Activated CD4-positive, CD25-positive, alpha-beta regulatory T cell (primary cell): ENCODE results near the gene BANP.
"Not testable (repeated sequence)": the region's sequence is repeated elsewhere in the genome, so short reads cannot be mapped to it uniquely, and the experiment has no call there.

Experiments
- DNase-seq, 4 experiments: peaks; one replicate each; lab custom pipeline; 2025; lab: John Stamatoyannopoulos, UW

Gene BANP

DNA sequence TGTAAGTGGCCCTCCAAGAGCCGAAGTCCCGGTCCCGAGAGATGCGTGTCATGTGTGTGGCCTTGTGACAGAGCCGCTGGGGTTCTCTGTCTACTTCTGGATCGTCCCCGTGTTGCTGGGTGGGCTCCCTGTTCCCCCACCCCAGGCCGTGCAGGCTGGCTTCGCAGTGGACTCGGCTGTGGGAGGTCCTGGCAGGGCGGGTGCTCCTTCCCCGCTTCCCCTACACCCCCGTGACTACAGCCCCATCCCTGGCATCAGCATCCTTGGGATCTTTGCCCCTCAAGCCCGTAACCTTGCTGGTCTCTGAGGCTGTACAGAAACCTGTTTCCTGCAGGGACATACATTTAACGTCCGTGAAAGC, 136.3 kb downstream of the BANP start:
- no peak for DNase-seq

DNA sequence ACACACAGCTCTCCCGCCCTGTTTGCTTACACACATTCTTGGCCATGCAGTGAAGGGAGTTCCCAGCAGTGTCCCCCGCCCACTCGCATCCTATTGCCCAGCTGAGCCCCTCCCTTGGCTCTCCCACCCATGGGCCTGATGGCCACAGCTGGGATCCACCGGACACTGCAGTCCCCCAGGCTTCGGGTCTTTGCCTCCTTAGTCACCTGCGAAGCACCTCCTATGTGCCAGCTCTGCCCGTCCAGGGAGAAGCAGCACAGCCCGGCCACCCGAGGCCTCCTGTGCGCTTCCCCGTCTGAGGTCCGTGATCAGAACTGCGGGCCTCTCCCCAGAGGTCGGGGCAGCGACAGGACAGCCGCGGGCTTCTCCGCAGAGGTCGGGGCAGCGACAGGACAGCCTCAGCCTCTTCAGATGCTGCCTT, 136.9 kb downstream of the BANP start:
- DNase-seq, result no peak

DNA sequence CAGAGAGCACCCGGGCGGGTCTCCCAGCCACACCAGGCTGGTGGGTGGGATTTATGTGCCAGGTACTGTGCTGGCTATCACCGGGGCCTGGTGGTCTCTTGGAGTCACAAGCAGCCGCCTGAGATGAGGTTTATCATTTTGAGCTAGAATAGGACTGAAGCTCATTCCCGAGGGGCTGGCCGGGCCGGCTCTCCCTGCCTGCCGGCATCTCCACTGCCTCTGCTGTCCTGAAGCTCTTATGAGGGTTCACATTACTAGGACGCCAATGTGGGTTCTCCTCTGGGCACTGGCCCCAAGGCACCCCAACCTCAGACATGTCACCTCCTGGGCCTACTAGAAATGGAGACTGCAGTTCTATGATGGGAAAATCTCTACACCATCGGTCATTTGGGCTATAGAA, 137.4 kb downstream of the BANP start:
- DNase-seq, result not testable (repeated sequence)

DNA sequence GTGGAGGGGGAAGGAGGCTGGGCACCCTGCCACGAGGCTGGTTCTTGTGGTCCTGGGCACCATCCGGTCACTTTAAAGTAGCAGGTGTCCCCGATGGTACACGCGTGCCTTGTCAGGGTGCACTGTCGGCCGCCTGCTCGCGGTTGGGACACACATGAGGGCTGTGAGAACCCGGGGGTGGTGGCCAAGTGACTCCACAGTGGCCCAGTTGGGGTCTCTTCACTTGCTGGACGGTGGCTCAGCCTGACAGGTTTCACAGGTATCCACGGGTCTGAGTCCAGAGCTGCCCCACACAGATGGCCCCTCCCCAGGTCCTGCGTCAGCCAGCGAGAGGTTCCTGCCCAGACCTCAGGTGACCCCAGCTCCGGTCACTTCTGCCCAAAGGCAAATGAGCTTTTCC, 137.8 kb downstream of the BANP start:
- DNase-seq, result not testable (repeated sequence)

DNA sequence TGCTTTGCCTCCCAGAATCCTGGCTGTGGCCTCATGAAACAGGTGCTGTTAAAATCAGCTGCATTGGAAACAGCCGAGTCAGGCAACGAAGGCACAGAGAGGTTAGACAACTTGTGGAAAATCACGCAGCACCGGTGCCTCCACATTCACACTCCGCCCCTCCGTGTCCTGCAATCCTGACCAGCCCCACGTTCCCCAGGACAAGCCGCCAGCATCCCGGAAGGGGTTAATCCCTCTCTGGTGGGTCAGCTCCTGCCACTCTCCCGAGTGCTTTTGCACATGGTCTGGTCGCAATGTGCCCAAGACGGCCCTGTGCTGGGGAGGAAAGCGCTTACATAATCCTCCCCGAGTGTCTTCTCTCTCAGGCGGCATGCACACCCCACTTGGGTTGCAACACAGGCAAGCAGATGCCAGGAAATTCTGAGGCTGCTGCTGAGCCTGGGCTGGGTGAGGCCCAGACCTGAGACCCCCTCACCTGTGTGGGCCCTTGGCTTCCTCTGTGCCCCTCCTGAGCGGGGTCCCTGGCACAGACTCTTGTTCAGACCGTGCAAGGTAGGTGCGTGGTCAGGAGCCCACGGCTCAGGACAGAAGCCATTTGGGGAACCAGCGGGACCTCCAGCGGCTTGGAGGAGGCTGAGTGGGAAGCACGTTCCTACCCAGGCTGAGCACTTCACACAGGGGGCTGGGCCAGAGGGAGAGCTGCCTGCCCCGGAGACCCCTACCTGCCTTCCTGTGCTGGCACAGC, 138.6 kb downstream of the BANP start:
- not testable (repeated sequence) for DNase-seq

- DNase-seq, result not testable (repeated sequence)
Measured at GRCh38 chr16:88090377-88091175, 139.3 kb downstream of the BANP start.

GRCh38 chr16:88091221-88091971, 140.2 kb downstream of the BANP start:
- not testable (repeated sequence) for DNase-seq

GRCh38 chr16:88091972-88092302, 140.7 kb downstream of the BANP start:
- DNase-seq, result not testable (repeated sequence)

DNA sequence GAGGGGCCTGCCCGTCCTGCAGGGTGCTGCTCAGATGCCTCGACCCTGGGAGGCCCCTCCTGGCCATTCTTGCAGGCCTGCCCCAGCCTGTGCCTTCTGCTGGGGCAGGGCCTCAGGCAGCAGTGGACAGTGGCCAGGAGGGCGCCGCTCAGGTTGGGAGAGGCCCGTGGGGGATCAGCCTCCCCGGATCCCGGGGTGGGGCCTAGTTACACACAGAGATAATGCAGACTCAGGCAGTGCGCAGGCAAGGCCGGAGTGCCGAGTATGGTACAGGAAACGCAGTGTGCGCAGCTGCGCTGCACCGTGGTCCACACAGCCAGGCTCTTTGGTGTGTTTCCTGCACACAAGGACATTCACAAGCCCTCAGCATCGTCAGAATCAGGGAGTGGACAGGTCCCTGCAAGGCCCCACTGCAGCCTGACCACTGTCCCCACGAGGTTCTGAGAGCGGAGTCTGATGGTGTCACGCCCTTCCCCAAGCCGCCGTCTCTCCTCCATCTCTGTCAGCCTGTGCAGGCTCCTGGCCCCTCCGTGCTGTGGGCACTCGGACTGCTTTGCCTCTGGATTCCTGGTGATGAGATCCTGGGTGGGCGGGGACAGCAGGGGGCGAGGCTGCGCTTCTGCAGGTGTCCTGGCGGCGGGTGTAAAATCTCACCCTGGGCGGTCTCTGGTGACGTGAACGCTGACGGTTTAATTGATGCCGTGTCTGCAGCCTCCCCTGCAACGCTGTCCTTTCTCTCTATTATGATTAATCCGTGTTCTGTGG, 141.7 kb downstream of the BANP start:
- not testable (repeated sequence) for DNase-seq

DNA sequence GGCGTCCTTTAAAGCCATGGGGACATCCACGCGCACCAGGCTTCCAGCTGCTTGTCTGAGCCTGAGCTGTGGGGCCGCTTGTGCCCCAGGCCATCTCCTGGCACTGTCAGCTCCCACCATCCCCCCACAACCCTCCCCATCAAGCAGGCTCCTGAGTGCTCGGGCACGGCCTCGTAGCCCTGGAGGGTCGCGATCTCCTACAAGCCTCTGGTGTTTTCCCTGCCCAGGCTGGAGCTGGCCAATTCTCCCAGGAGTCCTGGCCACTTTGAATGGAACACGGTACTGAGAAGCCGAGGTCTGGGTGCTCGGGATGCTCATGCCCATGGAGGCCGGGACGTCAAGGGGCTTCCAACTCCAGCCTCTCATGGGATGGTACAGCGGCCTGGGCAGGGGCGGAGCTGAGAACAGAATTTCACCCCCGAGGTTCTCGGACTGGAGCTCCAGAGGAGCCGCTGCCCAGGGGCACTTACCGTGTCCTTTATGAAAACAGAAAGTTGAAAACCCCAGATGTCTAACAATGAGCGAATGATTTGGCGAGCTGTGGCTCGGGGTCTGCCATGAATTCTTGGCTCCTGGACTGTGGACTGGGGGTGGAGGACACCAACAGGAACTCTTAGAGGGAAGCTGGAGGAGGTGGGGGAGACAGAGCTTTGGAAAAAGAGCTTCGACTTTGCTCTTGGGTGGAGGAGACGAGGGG, 142.5 kb downstream of the BANP start:
- not testable (repeated sequence) for DNase-seq

DNA sequence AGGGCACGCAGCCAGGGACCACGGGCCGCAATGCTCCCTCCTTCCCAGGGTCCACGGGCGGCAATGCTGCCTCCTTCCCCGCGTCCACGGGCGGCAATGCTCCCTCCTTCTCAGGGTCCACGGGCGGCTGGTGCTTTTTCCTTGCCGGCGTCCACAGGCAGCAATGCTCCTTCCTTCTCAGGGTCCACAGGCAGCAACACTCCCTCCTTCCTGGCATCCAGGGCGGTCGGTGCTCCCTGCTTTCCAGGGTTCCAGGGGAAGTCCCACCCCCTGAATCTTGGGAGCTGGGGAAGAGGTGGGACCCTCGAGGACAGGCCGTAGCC, 143.0 kb downstream of the BANP start:
- not testable (repeated sequence) for DNase-seq

GRCh38 chr16:88094900-88095299, 143.7 kb downstream of the BANP start:
- DNase-seq, result not testable (repeated sequence)

DNA sequence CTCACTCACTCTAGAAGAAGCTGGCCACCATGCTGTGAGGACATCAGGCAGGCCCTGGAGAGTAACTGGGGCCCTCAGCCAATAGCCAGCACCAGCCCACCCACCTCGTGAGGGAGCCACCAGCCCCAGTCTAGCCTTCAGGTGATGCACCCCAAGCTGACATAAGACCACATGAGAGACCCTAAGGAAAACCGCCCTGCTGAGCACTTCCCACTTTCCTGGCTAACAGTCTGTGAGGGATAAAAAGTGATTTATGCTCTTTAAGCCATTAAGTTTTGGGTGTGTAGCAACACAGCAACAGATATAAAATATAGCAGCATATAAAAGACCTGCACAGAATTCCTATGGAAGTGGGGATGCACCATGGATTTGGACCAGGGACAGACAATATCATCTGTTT, 145.4 kb downstream of the BANP start:
- not testable (repeated sequence) for DNase-seq

DNA sequence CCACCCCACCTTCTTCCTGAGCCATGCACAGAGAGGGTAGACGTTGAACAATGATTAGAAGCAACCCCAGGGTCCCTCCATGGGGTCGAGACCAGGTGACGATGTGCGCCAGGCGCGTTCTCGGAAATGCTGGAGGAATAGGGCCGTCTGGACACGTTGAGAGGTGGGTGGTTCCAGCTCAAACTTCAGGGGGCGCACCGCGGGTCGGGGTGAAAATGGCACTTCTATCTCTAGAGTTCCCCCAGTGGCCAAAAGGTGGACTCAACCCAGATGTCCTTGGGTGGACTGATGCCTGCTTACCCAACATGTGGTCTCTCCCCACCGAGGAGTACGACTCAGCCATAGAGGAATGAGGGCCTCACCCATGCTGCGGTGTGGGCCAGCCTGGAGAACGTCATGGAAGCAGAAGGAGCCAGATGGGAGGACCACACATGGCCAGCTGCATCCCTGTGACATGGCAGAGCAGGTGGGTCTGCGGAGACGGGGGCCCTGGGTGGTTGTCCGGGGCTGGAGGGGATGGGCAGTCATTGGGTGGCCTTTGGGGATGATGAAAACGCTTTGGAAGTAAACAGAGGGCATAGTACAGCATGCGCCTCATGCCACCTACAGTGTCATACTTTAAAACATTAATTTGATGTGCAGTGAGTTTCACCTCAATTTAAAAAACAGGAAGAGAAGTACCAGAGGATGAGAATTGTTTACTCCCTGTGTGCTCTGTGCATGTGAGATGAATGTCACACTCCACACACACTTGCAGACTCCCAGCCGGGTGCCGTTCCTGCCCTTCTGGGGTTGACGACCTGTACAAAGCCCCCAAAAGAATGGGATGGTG, 147.7 kb downstream of the BANP start:
- not testable (repeated sequence) for DNase-seq

GRCh38 chr16:88099563-88099890, 148.3 kb downstream of the BANP start:
- DNase-seq, result no peak

- not testable (repeated sequence) for DNase-seq
Measured at GRCh38 chr16:88099956-88100355, 148.7 kb downstream of the BANP start.

- not testable (repeated sequence) for DNase-seq
Measured at GRCh38 chr16:88100801-88101622, 149.8 kb downstream of the BANP start.

GRCh38 chr16:88101623-88102105, 150.4 kb downstream of the BANP start:
- not testable (repeated sequence) for DNase-seq

GRCh38 chr16:88102597-88102996, 151.4 kb downstream of the BANP start:
- DNase-seq, result no peak

GRCh38 chr16:88103011-88103410, 151.8 kb downstream of the BANP start:
- no peak for DNase-seq
